ENCODE measurements around the gene MAGEF1.

Gene MAGEF1

DNA sequence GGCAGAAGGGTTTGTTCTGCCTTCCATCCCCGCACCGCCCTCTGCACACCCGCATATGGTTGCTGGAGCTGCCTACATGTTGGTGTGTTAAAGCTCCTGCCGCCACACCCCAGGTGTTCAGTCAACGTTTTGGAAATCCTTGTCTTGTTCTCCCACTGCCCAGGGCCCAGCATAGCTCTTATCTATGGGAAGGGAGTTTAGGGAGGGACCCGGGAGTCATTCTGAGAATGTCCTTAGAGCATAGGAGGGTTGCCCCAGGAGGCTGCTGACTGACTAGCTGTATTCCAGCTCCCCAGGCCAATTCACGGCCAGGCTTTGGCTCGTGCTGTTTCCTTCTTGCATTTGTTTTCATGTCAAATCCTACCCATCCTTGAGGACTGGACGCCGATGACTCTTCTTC lies 46.8 kb downstream of the MAGEF1 start:
- DNase-seq (ENCODE audit: low read depth), result no peak

- DNase-seq (ENCODE audit: low read depth), result no peak
These were observed 48.1 kb downstream of the MAGEF1 start for GRCh38 chr3:184663756-184664155.

- DNase-seq (ENCODE audit: low read depth), result no peak
These were observed 48.5 kb downstream of the MAGEF1 start for GRCh38 chr3:184663356-184663755.

DNA sequence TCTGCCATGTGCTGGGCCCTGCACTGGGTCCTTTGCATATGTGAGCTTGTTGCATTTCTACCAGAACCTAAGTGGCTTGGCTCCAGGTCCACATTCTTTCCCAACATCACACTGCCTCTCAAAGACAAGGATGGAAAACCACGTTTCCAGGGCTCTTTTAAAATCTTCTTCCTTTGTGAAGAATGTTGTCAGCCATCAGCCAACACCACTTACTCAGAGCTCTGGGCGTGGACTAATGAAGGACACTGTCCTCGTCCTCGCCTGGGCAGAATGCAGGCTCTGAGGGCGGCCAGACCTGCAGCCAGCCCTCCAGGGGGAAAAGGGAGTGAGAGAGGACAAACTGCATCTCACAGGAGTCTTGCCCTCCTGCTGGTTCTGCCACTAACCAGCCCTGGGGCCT lies 49.7 kb downstream of the MAGEF1 start:
- DNase-seq (ENCODE audit: low read depth), result no peak

- no peak for DNase-seq (ENCODE audit: low read depth)
These were observed 50.9 kb downstream of the MAGEF1 start for GRCh38 chr3:184660931-184661330.

Data from stimulated activated CD8-positive, alpha-beta memory T cell treated with anti-CD3 and anti-CD28 coated beads, Interleukin-4, amount 100 ng/mL, for 24 hours (primary cell).